Liver (tissue), 9 donors: ENCODE data around the gene SWI5. TPM values are rescaled to one million over a fixed set of nuclear protein-coding genes. Genes with fewer than 3 reads are reported as not detected.
A peak's percentile ranks its signal among the peaks of the same experiment; 100 is the strongest.
"Not testable (repeated sequence)": the region's sequence is repeated elsewhere in the genome, so short reads cannot be mapped to it uniquely, and the experiment has no call there.

Source experiments
- DNase-seq: peaks from one replicate; pipeline ENCODE4 v3.0.0-alpha.2; 2017; ENCODE audit warnings: low spot score
- H3K27ac ChIP-seq, 2 donors: one replicate each; pipeline ENCODE4 v1.7.0; 2013; ENCODE audit warnings: inconsistent platforms in 2 of 2, low read length in 2 of 2, control low read depth in 1 of 2, low read depth in 1 of 2, mild to moderate bottlenecking in 1 of 2
- H3K27me3 ChIP-seq, 4 donors: one replicate each; pipeline versions ENCODE4 v1.6.1 to v1.7.0; 2013; ENCODE audit warnings: low read length in 3 of 4, inconsistent platforms in 1 of 4, mild to moderate bottlenecking in 1 of 4, moderate library complexity in 1 of 4; ENCODE audit not compliant: control insufficient read depth in 4 of 4, insufficient read depth in 4 of 4
- H3K36me3 ChIP-seq, 4 donors: one replicate each; pipeline versions ENCODE4 v1.6.1 to v1.7.0; 2013; ENCODE audit warnings: low read length in 3 of 4, mild to moderate bottlenecking in 3 of 4, low read depth in 1 of 4, moderate library complexity in 1 of 4; ENCODE audit not compliant: control insufficient read depth in 4 of 4, insufficient read depth in 3 of 4
- H3K4me1 ChIP-seq, 4 donors: one replicate each; pipeline versions ENCODE4 v1.6.1 to v1.7.0; 2013; ENCODE audit warnings: low read length in 3 of 4, mild to moderate bottlenecking in 3 of 4, moderate library complexity in 1 of 4; ENCODE audit not compliant: control insufficient read depth in 4 of 4, insufficient read depth in 4 of 4
- H3K4me3 ChIP-seq, 3 donors: one replicate each; pipeline versions ENCODE4 v1.6.1 to v1.7.0; 2013; ENCODE audit warnings: low read length in 3 of 3, control low read depth in 1 of 3, low read depth in 1 of 3, mild to moderate bottlenecking in 1 of 3
- H3K9ac ChIP-seq, 2 donors: one replicate each; pipeline ENCODE4 v1.7.0; 2013; ENCODE audit warnings: low read length in 2 of 2, mild to moderate bottlenecking in 2 of 2, moderate library complexity in 2 of 2, control low read depth in 1 of 2, low read depth in 1 of 2
- H3K9me3 ChIP-seq, 4 donors: one replicate each; pipeline versions ENCODE4 v1.6.1 to v1.7.0; 2013; ENCODE audit warnings: low read length in 3 of 4; ENCODE audit not compliant: control insufficient read depth in 4 of 4
- EGR1 ChIP-seq, 2 donors: IDR thresholded peaks; 2 replicates each; pipeline ENCODE4 v1.6.1; 2016 to 2018; ENCODE audit warnings: antibody characterized with exemption in 2 of 2, low read depth in 2 of 2
- FOXA1 ChIP-seq: IDR thresholded peaks from 2 replicates; pipeline ENCODE4 v1.6.1; 2016; ENCODE audit warnings: antibody characterized with exemption
- GABPA ChIP-seq, 2 donors: IDR thresholded peaks in 1 of 2; conservative IDR thresholded peaks in 1 of 2; 2 replicates each; pipeline ENCODE4 v1.6.1; 2016; ENCODE audit warnings: antibody characterized with exemption in 2 of 2, mild to moderate bottlenecking in 1 of 2, moderate library complexity in 1 of 2
- HNF4A ChIP-seq, 2 donors: conservative IDR thresholded peaks; 2 replicates each; pipeline ENCODE4 v1.6.1; 2016; ENCODE audit warnings: antibody characterized with exemption in 2 of 2, mild to moderate bottlenecking in 2 of 2
- HNF4G ChIP-seq: IDR thresholded peaks from 2 replicates; pipeline ENCODE4 v1.6.1; 2016; ENCODE audit warnings: antibody characterized with exemption
- JUND ChIP-seq, 2 donors: IDR thresholded peaks; 2 replicates each; pipeline ENCODE4 v1.6.1; 2016; ENCODE audit warnings: antibody characterized with exemption in 2 of 2
- NR2F2 ChIP-seq: IDR thresholded peaks from 2 replicates; pipeline ENCODE4 v1.6.1; 2016; ENCODE audit warnings: antibody characterized with exemption
- SP1 ChIP-seq: IDR thresholded peaks from 2 replicates; pipeline ENCODE4 v1.6.1; 2018; ENCODE audit warnings: antibody characterized with exemption, mild to moderate bottlenecking
- YY1 ChIP-seq: IDR thresholded peaks from 2 replicates; pipeline ENCODE4 v1.6.1; 2016; ENCODE audit warnings: antibody characterized with exemption, mild to moderate bottlenecking
- ZBTB33 ChIP-seq: IDR thresholded peaks from 2 replicates; pipeline ENCODE4 v1.6.1; 2016; ENCODE audit warnings: antibody characterized with exemption
- WGBS: extraction: QIAGEN DNeasy Blood & Tissue Kit; methylation state at CpG from one replicate; pipeline ENCODE4 v1.1.7; 2013; 5-methylcytosine and 5-hydroxymethylcytosine counted together
- polyA plus RNA-seq, 2 donors: library from polyadenylated mRNA; stranded (reverse) in 1 of 2; unstranded in 1 of 2; fragments of 200-250 nt in 1 of 2; fragments of >200 nt in 1 of 2; fragmentation: Nextera tagmentation in 1 of 2; extraction: Ambion mirVana in 1 of 2; gene quantifications; one replicate each; pipeline versions ENCODE4 v1.2.1 to v1.2.3, GENCODE V29; 2013 to 2015
- total RNA-seq, 2 donors: library from RNA; depleted of rRNA; stranded (reverse); fragments of >200 nt; gene quantifications; one replicate each; pipeline ENCODE4 v1.2.3, GENCODE V29; 2014
- TF ChIP-seq, protein P1 (sequence below): IDR thresholded peaks from 2 replicates; pipeline ENCODE4 v1.6.1; 2016; ENCODE audit warnings: antibody characterized with exemption
- donor health status: healthy.
- donor health status: healthy.
- donor health status: healthy.
- donor health status: healthy.
- donor health status: healthy.

SWI5 gene
- total and polyA plus RNA-seq, 4 donors = 10.7 to 34.0 (median 16.2) TPM

- peaks cover 9 to 25% (median 21%) of the 10 kb centered on the region in 4 donors for H3K4me1 ChIP-seq
- peaks cover 3 to 14% (median 7%) of the 10 kb centered on the region in 4 donors for H3K36me3 ChIP-seq
- H3K27me3 ChIP-seq = no peaks in the 10 kb centered on the region
- H3K9me3 ChIP-seq = no peaks in the 10 kb centered on the region
- peak within 1 kb of the TSS; percentile 85 to 92 (median 87) for H3K4me3 ChIP-seq
- DNase-seq = no peak
- peak within 1 kb of the TSS; percentile 76 to 82 for H3K27ac ChIP-seq
- WGBS = 1% methylated on average over 57 of the region's 57 CpGs
- TF ChIP-seq YY1 = peak; percentile 31
- TF ChIP-seq JUND (IDR thresholded peaks at IDR 0.05) = no peak
- H3K9ac ChIP-seq = peak within 1 kb of the TSS; percentile 88 to 94
Observed at GRCh38 chr9:128275198-128276007, 673 bp upstream of the SWI5 start, which contains the start of gene GOLGA2. GOLGA2 (minus strand) TSS chr9:128276007; CDS start chr9:128275976, 31 bp downstream.

DNA sequence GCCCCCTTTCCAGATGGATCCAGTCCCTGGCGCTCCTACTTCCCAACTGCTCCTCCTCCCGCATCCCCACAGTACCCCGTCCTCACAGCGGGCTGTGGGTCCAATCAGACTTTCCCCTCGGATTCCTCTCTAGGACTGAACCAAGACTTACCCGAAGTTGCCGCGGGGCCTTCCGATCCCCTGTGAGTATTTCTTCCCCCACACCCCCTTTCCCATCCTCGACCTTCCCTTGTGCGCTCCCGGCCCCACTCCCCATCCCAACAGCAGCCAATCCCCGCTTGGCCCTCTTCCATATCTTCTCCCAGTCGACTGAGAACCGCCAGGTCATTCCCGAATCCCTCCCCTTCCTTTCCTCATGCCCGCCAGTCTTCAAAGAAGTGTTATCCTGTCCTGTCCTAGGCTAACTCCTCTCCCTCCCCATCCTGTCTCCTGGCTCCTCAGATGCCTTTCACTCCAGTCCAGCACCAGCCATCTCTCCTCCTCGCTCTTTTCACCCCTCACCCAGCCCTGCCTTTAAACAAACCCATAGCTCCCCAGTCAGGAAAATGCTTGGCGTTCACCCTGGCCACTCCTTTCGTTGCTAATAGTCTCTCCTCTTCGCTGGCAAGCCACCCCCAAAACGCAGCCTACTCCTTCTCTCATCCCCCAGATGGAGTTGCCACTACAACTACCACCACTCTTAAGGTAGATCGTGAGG is 646 bp downstream of the SWI5 start:
- Histone ChIP-seq H3K27ac (peak overlapping the region; percentile 73 to 80), H3K27me3 (no peaks in the 10 kb centered on the region), H3K4me1 (peaks cover 9 to 25% (median 21%) of the 10 kb centered on the region in 4 donors), H3K36me3 (peaks cover under 1 to 14% (median 3%) of the 10 kb centered on the region in 4 donors), H3K9ac (peak overlapping the region; percentile 73 to 88), H3K9me3 (no peaks in the 10 kb centered on the region), H3K4me3 (peak overlapping the region; percentile 67 to 92 (median 68))
- 14% methylated on average over 23 of the region's 23 CpGs for WGBS
- TF ChIP-seq HNF4G (no peak), YY1 (no peak), EGR1 (IDR thresholded peaks at IDR 0.05; ENCODE audit: low read depth in 2 of 2) (no peak)
- TF ChIP-seq, protein P1, sequence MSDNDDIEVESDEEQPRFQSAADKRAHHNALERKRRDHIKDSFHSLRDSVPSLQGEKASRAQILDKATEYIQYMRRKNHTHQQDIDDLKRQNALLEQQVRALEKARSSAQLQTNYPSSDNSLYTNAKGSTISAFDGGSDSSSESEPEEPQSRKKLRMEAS = no peak
- peak; percentile 44 for DNase-seq

GRCh38 chr9:128279088-128280073 is 3.3 kb downstream of the SWI5 start:
- not testable (repeated sequence) for H3K27me3 ChIP-seq, DNase-seq, H3K27ac ChIP-seq, H3K9me3 ChIP-seq, H3K36me3 ChIP-seq, H3K9ac ChIP-seq, H3K4me3 ChIP-seq
- 82% methylated on average over 22 of the region's 22 CpGs for WGBS
- peaks cover 4 to 24% (median 17%) of the 10 kb centered on the region in 4 donors for H3K4me1 ChIP-seq

DNA sequence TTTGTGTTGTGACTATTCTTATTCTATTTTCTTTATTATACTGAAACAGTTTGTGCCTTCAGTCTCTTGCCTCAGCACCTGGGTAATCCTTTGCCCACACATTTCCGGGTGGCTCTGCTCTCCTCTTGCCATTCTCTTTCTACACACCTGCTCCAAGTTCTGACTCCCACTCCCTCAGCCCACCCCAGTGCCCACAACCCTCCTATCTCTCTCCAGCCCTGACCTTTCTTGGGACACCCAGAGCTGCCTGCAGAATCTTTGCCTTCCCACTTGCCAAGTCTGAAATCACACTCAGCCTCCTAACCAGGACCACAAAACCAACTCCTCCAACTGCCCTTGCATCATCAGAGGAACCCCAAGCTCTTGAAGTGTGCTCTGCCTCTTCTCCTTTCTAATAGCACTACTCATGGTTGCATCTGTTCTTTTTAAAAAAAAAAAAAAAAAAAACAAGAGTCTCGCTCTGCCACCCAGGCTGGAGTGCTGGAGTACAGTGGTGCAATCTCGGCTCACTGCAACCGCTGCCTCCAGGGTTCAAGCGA is 4.1 kb downstream of the SWI5 start:
- Histone ChIP-seq H3K36me3 (peaks cover 0 to 4% (median under 1%) of the 10 kb centered on the region in 4 donors), H3K9me3 (no peaks in the 10 kb centered on the region), H3K27ac (no peak overlapping the region), H3K4me1 (peaks cover 2 to 16% (median 10%) of the 10 kb centered on the region in 4 donors), H3K4me3 (no peak overlapping the region), H3K9ac (no peak overlapping the region), H3K27me3 (no peaks in the 10 kb centered on the region)
- no peak for DNase-seq
- TF ChIP-seq JUND (IDR thresholded peaks at IDR 0.05) (no peak), ZBTB33 (no peak), NR2F2 (no peak), SP1 (no peak), HNF4G (no peak), GABPA (IDR thresholded peaks at IDR 0.05 in 1 of 2, conservative IDR thresholded peaks at IDR 0.05 in 1 of 2) (no peak), FOXA1 (no peak), YY1 (no peak), HNF4A (conservative IDR thresholded peaks at IDR 0.05) (no peak), EGR1 (IDR thresholded peaks at IDR 0.05; ENCODE audit: low read depth in 2 of 2) (no peak)
- WGBS = 91% methylated on average over 5 of the region's 5 CpGs
